Testis (tissue), 3 donors: ENCODE data around the gene WDR27. TPM values are rescaled to one million over a fixed set of nuclear protein-coding genes. Genes with fewer than 3 reads are reported as not detected.

ENCODE experiments used
- DNase-seq: peaks from one replicate; pipeline ENCODE4 v3.0.0-alpha.2; 2019
- H3K27ac ChIP-seq, 2 donors: fragments of 200-600 bp; sonication (generic); one replicate each; pipeline ENCODE4 v1.5.1; 2019
- H3K27me3 ChIP-seq: fragments of 200-600 bp; sonication (generic); one replicate; pipeline ENCODE4 v1.5.1; 2019
- H3K36me3 ChIP-seq: fragments of 200-600 bp; sonication (generic); one replicate; pipeline ENCODE4 v1.5.1; 2017; ENCODE audit warnings: low read depth; ENCODE audit errors: missing control alignments
- H3K4me1 ChIP-seq: fragments of 200-600 bp; sonication (generic); one replicate; pipeline ENCODE4 v1.5.1; 2019
- H3K4me3 ChIP-seq, 2 donors: fragments of 200-600 bp; sonication (generic); one replicate each; pipeline ENCODE4 v1.5.1; 2017 to 2019
- H3K9me3 ChIP-seq: fragments of 200-600 bp; sonication (generic); one replicate; pipeline ENCODE4 v1.5.1; 2017
- CTCF ChIP-seq, 3 experiments: fragments of 450-650 bp in 2 of 3; fragments of 200-600 bp in 1 of 3; sonication (generic) in 1 of 3; IDR thresholded peaks; one replicate each; pipeline ENCODE4 v1.5.1; 2016 to 2019; ENCODE audit warnings: antibody characterized with exemption in 3 of 3, mild to moderate bottlenecking in 2 of 3, moderate library complexity in 1 of 3
- POLR2A ChIP-seq: fragments of 450-650 bp; IDR thresholded peaks from one replicate; pipeline ENCODE4 v1.6.1; 2017; ENCODE audit warnings: antibody characterized with exemption, mild to moderate bottlenecking, moderate library complexity
- WGBS, 2 donors: methylation state at CpG; one replicate each; pipeline ENCODE4 v1.1.5; 2018; 5-methylcytosine and 5-hydroxymethylcytosine counted together
- intact Hi-C: fragments of 100-400 bp; cut with DNase I; formaldehyde crosslinking; loops from one replicate; pipeline ENCODE4 v1.15.1; 2023; ENCODE audit warnings: low total_unique reads
- polyA plus RNA-seq: library from polyadenylated mRNA; stranded (reverse); fragments of 350-450 nt; fragmentation: Illumina TruSeq; extraction: RNeasy Lipid Tissue Mini Kit (QIAGEN cat#74804); gene quantifications from one replicate; pipeline ENCODE4 v1.2.3, GENCODE V29; 2014; ENCODE audit warnings: low read depth, low replicate concordance; ENCODE audit not compliant: insufficient read depth
- total RNA-seq, 2 donors: library from RNA; depleted of rRNA; stranded (reverse); fragments of >200 nt; gene quantifications; one replicate each; pipeline ENCODE4 v1.2.3, GENCODE V29; 2016

Gene WDR27
- total and polyA plus RNA-seq, 3 donors from 2014 or later = 32.8 to 101 (median 84.0) TPM

- intact Hi-C loops = no loop called here
- 77 to 85% methylated on average over 28 of the region's 28 CpGs for WGBS, 2 donors
Observed at GRCh38 chr6:169641461-169642085, 60.3 kb downstream of the WDR27 start.

GRCh38 chr6:169640983-169641382, 60.8 kb downstream of the WDR27 start:
- 67 to 76% methylated on average over 9 to 18 of the region's 18 CpGs for WGBS, 2 donors
- no peak for DNase-seq

More at GRCh38 chr6:169641461-169642085, 60.3 kb downstream of the WDR27 start:
- Histone ChIP-seq H3K4me3 (peak overlapping the region in 1 of 2 donors; percentile 33), H3K36me3 (no peaks in the 10 kb centered on the region), H3K9me3 (no peaks in the 10 kb centered on the region), H3K27me3 (no peaks in the 10 kb centered on the region), H3K27ac (no peak overlapping the region), H3K4me1 (no peaks in the 10 kb centered on the region)
- TF ChIP-seq CTCF (IDR thresholded peaks at IDR 0.05) = no peak
- no peak for TF ChIP-seq POLR2A
- DNase-seq = peak; percentile 50

GRCh38 chr6:169640351-169640852, 61.4 kb downstream of the WDR27 start:
- H3K9me3 ChIP-seq = no peaks in the 10 kb centered on the region
- TF ChIP-seq POLR2A = no peak
- no peak for TF ChIP-seq CTCF (IDR thresholded peaks at IDR 0.05)

More at GRCh38 chr6:169640983-169641382, 60.8 kb downstream of the WDR27 start:
- Histone ChIP-seq H3K9me3 (no peaks in the 10 kb centered on the region), H3K4me3 (peak overlapping the region in 1 of 2 donors; percentile 33), H3K36me3 (no peaks in the 10 kb centered on the region), H3K27ac (no peak overlapping the region), H3K4me1 (no peaks in the 10 kb centered on the region), H3K27me3 (no peaks in the 10 kb centered on the region)
- TF ChIP-seq POLR2A (no peak), CTCF (IDR thresholded peaks at IDR 0.05) (no peak)
- intact Hi-C loops = no loop called here

DNA sequence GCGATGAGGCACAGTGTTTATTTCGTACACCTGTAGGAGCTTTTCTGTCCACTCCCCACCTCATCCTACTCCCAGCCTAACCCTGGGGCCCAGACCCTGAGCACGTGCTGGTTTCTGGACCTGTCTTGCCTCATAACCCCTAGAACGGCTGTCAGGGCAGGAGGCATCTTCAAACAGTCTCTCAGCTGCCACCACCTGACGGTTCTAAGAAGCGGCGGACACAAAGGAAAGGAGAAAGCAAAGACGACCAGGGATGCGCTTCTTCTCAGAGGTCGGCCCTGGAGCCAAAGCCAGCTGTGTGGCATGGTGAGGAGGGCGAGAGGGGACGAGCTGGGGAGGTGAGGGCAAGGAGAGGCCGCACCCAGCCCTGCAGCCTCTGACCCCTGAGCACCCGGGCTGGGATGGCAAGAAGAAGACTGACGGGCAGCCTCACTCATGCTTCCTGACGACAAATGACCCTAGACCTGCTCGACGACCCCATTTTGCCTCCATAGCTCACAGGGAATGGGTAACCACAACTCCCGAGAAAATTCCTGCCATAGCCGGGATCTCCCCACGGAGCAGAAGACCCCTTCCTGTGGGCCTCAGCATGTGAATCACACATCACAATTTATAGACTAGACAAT, 62.1 kb downstream of the WDR27 start:
- no peaks in the 10 kb centered on the region for H3K9me3 ChIP-seq
- WGBS, 2 donors = 68 to 72% methylated on average over 21 of the region's 21 CpGs
- H3K36me3 ChIP-seq = no peaks in the 10 kb centered on the region
- intact Hi-C loops = no loop called here
- no peak for TF ChIP-seq POLR2A
- no peak for TF ChIP-seq CTCF (IDR thresholded peaks at IDR 0.05)
- no peak for DNase-seq
- no peaks in the 10 kb centered on the region for H3K27me3 ChIP-seq
- no peaks in the 10 kb centered on the region for H3K4me1 ChIP-seq
- no peak overlapping the region for H3K4me3 ChIP-seq
- no peak overlapping the region for H3K27ac ChIP-seq

More at GRCh38 chr6:169640351-169640852, 61.4 kb downstream of the WDR27 start:
- no peaks in the 10 kb centered on the region for H3K4me1 ChIP-seq
- no peaks in the 10 kb centered on the region for H3K36me3 ChIP-seq
- WGBS, 2 donors = 56 to 66% methylated on average over 15 to 18 of the region's 18 CpGs
- H3K27me3 ChIP-seq = no peaks in the 10 kb centered on the region
- no peak overlapping the region for H3K27ac ChIP-seq
- intact Hi-C loops = no loop called here
- no peak overlapping the region for H3K4me3 ChIP-seq
- no peak for DNase-seq
